K562 (cell line): Measurements from ENCODE around the gene ZMYND12.

Experiments
- CREB1 ChIP-seq, 2 experiments: sonication (generic) in 1 of 2; formaldehyde crosslinking in 1 of 2; IDR thresholded peaks; 2 replicates each; pipeline versions ENCODE4 v1.6.1 to v1.8.0; 2012 to 2022; ENCODE audit warnings: inconsistent platforms in 1 of 2, mild to moderate bottlenecking in 1 of 2, missing genetic modification reagents in 1 of 2, moderate library complexity in 1 of 2
- EWSR1 ChIP-seq: fragments of 450-650 bp; IDR thresholded peaks from 2 replicates; pipeline ENCODE4 v1.6.1; 2018; ENCODE audit warnings: borderline replicate concordance, mild to moderate bottlenecking, low read depth, moderate library complexity; ENCODE audit not compliant: partially characterized antibody
- IRF2 ChIP-seq: sonication (generic); formaldehyde crosslinking; IDR thresholded peaks from 2 replicates; pipeline ENCODE4 v1.8.1; 2022; ENCODE audit warnings: mild to moderate bottlenecking, missing genetic modification reagents
- MAFF ChIP-seq: IDR thresholded peaks from 2 replicates; pipeline ENCODE4 v1.6.1; 2012; ENCODE audit warnings: low read length, improper control_type of control experiment
- MAFK ChIP-seq: IDR thresholded peaks from 2 replicates; pipeline ENCODE4 v1.6.1; 2011; ENCODE audit warnings: low read length, improper control_type of control experiment
- SP1 ChIP-seq: sonication (generic); formaldehyde crosslinking; IDR thresholded peaks from 2 replicates; pipeline ENCODE4 v1.8.1; 2022; ENCODE audit warnings: mild to moderate bottlenecking, missing genetic modification reagents
- TGIF2 ChIP-seq: sonication (generic); formaldehyde crosslinking; IDR thresholded peaks from 2 replicates; pipeline ENCODE4 v1.8.1; 2022; ENCODE audit warnings: mild to moderate bottlenecking, missing genetic modification reagents, moderate library complexity
- YY1 ChIP-seq, 3 experiments: IDR thresholded peaks; 2 replicates each; pipeline ENCODE4 v1.6.1; 2011; ENCODE audit warnings: low read length in 2 of 3, mild to moderate bottlenecking in 2 of 3, moderate library complexity in 2 of 3, borderline replicate concordance in 1 of 3, control low read depth in 1 of 3, low read depth in 1 of 3; ENCODE audit not compliant: insufficient read depth in 3 of 3, insufficient replicate concordance in 2 of 3, control insufficient read depth in 1 of 3, insufficient read length in 1 of 3; ENCODE audit errors: extremely low read depth in 1 of 3
- ZBTB8A ChIP-seq: fragments of 450-650 bp; IDR thresholded peaks from 2 replicates; pipeline ENCODE4 v1.6.1; 2018; ENCODE audit warnings: mild to moderate bottlenecking, moderate library complexity; ENCODE audit not compliant: partially characterized antibody
- TF ChIP-seq, protein P1 (sequence below): fragments of 250-450 bp; sonication (Bioruptor Pico); IDR thresholded peaks from 2 replicates; pipeline ENCODE4 v1.4.0; 2020

DNA sequence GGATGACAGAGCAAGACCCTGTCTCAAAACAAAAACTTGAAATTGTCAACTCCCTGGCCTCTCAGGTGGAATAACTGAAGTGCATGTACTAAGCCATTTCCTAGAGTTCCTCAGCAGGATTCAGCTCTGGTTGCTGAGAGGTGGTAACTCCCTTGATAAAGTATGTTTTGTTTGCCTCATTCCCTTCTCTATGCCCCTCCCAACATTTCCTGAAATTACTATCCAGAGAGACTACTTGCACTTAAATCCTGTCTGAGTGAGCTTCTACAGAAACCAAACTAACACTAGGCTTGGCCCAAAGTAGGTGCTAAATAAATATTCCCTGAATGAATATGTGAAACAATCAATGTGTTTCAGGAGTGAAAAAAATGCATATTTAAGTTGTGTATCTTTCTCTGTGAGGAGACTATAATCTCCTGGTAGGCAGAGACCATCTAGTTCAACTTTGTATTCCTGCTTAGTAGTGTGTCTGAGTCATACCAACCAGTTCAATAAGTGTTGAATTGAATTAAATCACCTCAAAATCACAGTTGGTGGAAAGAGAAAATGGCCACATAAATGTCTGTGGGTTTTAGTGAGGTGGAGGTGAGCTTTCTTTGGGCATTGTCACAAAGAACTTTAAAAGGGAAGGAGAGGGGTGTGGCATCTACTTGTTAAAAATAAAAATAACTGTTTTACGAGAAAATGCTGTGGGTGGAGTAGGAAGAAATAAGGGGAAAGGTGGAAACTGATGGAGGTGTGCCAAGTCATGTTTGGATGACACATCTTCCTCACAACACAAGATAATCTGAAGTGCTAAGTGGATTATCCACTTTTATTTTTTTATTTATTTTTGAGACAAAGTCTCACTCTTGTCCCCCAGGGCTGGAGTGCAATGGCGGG, 62.6 kb downstream of the ZMYND12 start:
- TF ChIP-seq, protein P1, sequence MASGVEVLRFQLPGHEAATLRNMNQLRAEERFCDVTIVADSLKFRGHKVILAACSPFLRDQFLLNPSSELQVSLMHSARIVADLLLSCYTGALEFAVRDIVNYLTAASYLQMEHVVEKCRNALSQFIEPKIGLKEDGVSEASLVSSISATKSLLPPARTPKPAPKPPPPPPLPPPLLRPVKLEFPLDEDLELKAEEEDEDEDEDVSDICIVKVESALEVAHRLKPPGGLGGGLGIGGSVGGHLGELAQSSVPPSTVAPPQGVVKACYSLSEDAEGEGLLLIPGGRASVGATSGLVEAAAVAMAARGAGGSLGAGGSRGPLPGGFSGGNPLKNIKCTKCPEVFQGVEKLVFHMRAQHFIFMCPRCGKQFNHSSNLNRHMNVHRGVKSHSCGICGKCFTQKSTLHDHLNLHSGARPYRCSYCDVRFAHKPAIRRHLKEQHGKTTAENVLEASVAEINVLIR: no peak
- TF ChIP-seq MAFF (no peak), YY1 (IDR thresholded peaks at IDR 0.05; ENCODE audit: borderline replicate concordance in 1 of 3, control insufficient read depth in 1 of 3, extremely low read depth in 1 of 3, insufficient read depth in 3 of 3, insufficient read length in 1 of 3, insufficient replicate concordance in 2 of 3, low read depth in 1 of 3, low read length in 2 of 3) (no peak), EWSR1 (no peak), SP1 (CRISPR knock-in tag) (no peak), ZBTB8A (no peak), CREB1 (IDR thresholded peaks at IDR 0.05) (no peak), CREB1 (CRISPR knock-in tag; IDR thresholded peaks at IDR 0.05) (no peak), IRF2 (CRISPR knock-in tag) (no peak), TGIF2 (CRISPR knock-in tag) (no peak), MAFK (no peak)
